Activated T-helper 17 cell treated with anti-CD3 and anti-CD28 coated beads, Interleukin-2, amount 50 U/mL, for 72 hours (primary cell): ENCODE measurements around the gene ARHGEF38. TPM values are rescaled to one million over a fixed set of nuclear protein-coding genes. Genes with fewer than 3 reads are reported as not detected.

Experiments
- ATAC-seq: fragments of 150-1000 bp; cut with Tn5 transposase; replicated peaks from 2 replicates; pipeline ENCODE4 v1.10.0; 2021; ENCODE audit warnings: mild to moderate bottlenecking, moderate library complexity
- H3K27ac Mint-ChIP-seq: one replicate; pipeline ENCODE4 v1.8.0; 2022; ENCODE audit warnings: mixed read lengths
- H3K27me3 Mint-ChIP-seq: one replicate; pipeline ENCODE4 v1.8.0; 2022; ENCODE audit warnings: mixed read lengths
- H3K36me3 Mint-ChIP-seq: one replicate; pipeline ENCODE4 v1.8.0; 2022; ENCODE audit warnings: low read depth, mild to moderate bottlenecking, mixed read lengths
- H3K4me1 Mint-ChIP-seq: one replicate; pipeline ENCODE4 v1.8.0; 2022; ENCODE audit warnings: mixed read lengths
- H3K4me3 Mint-ChIP-seq: one replicate; pipeline ENCODE4 v1.8.0; 2022; ENCODE audit warnings: mild to moderate bottlenecking, mixed read lengths
- H3K9me3 Mint-ChIP-seq: one replicate; pipeline ENCODE4 v1.8.0; 2022; ENCODE audit warnings: mixed read lengths
- total RNA-seq, 2 donors: library from RNA; stranded (reverse); gene quantifications; one replicate each; pipeline ENCODE4 v1.2.3, GENCODE V29; 2022

Gene ARHGEF38
- total RNA-seq, 2 donors from 2014 or later, result not detected

DNA sequence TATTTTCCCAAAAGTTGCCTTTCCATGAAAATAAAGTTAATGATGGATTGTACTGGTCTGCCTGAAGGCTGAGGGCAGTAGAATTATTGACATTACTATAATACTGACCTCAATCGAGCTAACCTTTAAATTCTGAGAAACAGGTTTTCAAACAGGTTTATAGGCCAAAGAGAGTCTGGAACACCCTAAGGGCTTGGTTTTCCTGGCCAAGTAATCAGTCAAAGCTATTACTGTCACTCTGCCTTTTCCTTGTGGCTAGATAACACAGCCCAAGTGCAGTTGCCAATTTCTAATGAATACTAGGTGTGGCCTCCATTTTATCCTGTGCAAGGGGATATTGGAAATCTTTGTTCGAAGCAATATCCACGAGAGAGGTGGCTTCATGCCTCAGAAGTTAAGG lies 80.8 kb downstream of the ARHGEF38 start:
- H3K4me3 Mint-ChIP-seq, result no peak overlapping the region
- peaks cover 5% of the 10 kb centered on the region for H3K4me1 Mint-ChIP-seq
- H3K9me3 Mint-ChIP-seq, result no peaks in the 10 kb centered on the region
- no peaks in the 10 kb centered on the region for H3K36me3 Mint-ChIP-seq
- peaks cover 19% of the 10 kb centered on the region for H3K27me3 Mint-ChIP-seq
- no peak for ATAC-seq
- no peak overlapping the region for H3K27ac Mint-ChIP-seq

DNA sequence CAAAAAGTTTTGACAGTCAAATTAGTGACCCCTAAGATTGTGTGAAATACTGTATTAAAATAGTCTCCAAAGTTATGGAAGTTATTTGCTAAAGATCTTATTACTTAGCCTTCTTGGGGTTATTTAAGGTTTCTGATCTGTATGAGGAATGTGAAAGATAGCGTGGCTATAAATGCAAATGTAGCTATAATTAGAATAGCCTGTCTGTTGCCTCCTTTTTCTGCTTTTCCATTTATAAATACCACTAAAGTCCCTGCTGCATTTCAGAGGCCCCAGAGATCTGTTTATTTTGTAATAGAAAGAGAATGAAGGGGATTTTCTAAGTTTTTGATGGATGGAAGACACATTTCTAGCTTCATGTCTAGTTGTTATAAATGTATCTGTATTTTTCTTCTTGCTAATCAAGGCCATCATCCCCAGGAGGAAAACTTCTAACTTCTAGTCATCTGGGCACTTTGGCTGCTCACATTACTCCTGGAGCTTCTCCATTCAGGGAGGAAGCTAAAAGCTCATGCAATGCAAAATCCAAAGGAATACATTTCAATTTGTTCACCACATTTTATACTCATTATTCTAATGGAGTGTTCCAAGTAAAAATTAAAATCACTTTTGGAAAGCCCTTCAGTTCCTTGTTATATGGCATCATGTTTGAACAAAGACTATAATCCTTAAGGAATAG lies 82.1 kb downstream of the ARHGEF38 start:
- ATAC-seq, result no peak
- Mint-ChIP-seq H3K27ac (no peak overlapping the region), H3K4me3 (no peak overlapping the region), H3K4me1 (peaks cover 5% of the 10 kb centered on the region), H3K9me3 (no peaks in the 10 kb centered on the region), H3K36me3 (no peaks in the 10 kb centered on the region), H3K27me3 (peaks cover 15% of the 10 kb centered on the region)

DNA sequence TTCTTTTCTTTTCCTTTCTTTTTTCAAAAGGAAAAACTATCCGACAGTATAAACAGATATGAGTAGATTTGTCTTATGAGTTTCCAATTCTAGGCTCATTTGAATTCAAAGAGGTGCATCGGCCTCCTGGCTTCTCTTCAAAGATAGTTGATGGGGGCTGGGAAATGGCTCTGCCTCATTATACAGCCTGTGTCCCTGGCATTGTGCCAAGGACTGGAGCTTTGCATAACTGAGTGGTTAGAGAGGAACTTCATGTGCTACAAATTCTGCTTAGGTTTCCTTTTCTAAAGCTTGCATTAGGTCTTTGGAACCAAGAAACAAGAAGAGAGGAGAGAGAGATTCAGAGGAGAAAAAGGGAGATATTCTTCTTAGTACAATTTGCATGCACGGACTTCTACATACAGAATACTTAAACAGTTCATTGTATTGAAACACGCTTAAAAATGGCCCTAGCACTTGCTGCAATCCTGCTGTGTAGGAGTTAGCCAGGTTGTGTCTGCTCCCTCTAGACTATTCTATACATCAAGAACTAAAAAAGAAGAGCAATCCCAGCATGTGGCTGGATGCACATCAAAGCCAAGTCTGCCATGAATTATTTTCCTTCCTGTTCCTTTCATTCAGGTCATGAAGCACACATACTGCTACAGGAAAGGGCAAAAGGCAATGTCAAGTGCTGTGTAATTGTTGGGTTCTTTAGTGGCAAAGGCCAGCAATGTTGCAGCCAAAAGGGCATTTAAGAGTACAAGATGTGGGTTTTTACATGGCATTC lies 85.2 kb downstream of the ARHGEF38 start:
- H3K4me3 Mint-ChIP-seq, result no peak overlapping the region
- H3K27ac Mint-ChIP-seq, result no peak overlapping the region
- peaks cover 14% of the 10 kb centered on the region for H3K27me3 Mint-ChIP-seq
- no peaks in the 10 kb centered on the region for H3K36me3 Mint-ChIP-seq
- H3K4me1 Mint-ChIP-seq, result peaks cover 5% of the 10 kb centered on the region
- no peak for ATAC-seq
- no peaks in the 10 kb centered on the region for H3K9me3 Mint-ChIP-seq

DNA sequence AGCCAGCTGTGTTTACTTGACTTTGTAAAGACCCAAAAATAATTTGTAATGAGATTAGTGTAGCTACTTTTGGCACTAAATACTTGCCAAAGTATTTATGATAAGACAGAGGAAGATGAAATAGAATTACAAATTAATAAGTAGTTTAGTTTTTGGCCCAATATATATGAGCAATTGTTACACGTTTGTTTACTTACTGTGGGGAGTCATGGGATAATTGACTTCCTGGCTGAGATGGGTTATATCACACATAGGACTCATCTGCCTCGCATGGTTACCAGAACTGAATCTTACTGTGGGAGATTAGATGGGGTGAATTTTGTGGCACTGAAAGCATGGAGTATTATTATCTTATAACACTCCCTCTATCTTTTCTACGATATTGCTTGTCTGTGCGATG lies 89.4 kb downstream of the ARHGEF38 start:
- H3K27me3 Mint-ChIP-seq, result peaks cover 21% of the 10 kb centered on the region
- no peaks in the 10 kb centered on the region for H3K9me3 Mint-ChIP-seq
- ATAC-seq, result no peak
- H3K27ac Mint-ChIP-seq, result no peak overlapping the region
- H3K36me3 Mint-ChIP-seq, result no peaks in the 10 kb centered on the region
- H3K4me3 Mint-ChIP-seq, result no peak overlapping the region
- H3K4me1 Mint-ChIP-seq, result peaks cover 5% of the 10 kb centered on the region

DNA sequence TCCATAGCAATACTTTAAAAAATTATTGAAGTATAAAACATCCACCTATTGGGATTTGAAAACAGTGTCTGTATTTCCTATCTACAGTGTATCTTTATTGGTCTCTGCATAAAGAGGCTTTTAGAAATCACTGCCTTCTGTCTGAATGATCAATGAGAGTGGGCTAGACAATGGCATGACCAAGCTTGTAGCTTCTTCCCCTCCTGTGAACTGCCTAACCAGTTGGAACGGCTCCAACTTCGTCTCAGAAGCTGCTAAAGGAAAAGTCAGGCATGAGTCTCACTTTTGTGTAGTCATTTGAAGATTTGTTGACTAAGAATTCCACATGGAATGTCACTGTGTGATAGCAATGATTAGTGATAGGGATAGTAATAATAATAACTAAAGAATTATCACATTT lies 91.8 kb downstream of the ARHGEF38 start:
- Mint-ChIP-seq H3K27ac (no peak overlapping the region), H3K4me1 (no peaks in the 10 kb centered on the region), H3K27me3 (peaks cover 29% of the 10 kb centered on the region), H3K4me3 (no peak overlapping the region), H3K36me3 (no peaks in the 10 kb centered on the region), H3K9me3 (no peaks in the 10 kb centered on the region)
- ATAC-seq, result no peak

DNA sequence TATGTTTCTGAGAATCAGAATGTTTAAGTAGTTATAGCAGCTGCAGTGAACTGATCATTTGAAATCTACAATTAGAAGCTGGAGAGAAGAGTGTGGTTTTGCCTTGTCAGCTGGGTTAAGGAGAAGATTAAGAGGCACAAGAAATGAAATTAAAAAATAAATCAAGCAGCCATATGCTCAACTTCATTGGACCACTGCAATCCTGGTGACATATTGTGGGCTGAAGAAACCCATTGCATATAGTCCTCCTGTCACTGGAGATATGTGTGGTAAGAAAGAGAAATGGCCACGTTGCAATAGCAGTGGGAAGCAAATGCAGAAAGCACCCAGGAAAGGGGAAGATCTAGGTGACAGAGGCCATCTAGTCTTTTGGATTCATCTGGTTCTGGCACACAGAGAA lies 93.0 kb downstream of the ARHGEF38 start:
- H3K4me3 Mint-ChIP-seq, result no peak overlapping the region
- H3K36me3 Mint-ChIP-seq, result no peaks in the 10 kb centered on the region
- peaks cover 37% of the 10 kb centered on the region for H3K27me3 Mint-ChIP-seq
- no peaks in the 10 kb centered on the region for H3K4me1 Mint-ChIP-seq
- H3K9me3 Mint-ChIP-seq, result no peaks in the 10 kb centered on the region
- no peak for ATAC-seq
- no peak overlapping the region for H3K27ac Mint-ChIP-seq

DNA sequence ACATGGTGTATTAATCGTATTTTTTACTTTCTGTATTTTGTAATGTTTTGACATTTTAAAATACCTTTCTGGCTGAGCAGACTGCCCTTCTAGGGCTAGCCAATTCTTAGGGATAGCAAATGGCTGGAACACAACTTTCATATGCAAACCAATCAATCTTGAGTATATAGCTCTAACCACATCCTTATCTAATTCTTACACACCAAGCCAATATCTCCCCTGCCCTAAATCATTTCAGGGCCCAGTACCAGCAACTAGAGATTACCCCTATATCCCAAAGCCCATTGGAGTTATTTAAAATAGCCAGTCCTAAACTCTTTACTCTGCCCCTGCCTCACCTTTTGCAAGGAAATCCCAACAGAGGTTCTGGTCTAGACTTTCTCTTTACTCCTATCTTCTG lies 97.8 kb downstream of the ARHGEF38 start:
- no peaks in the 10 kb centered on the region for H3K9me3 Mint-ChIP-seq
- H3K36me3 Mint-ChIP-seq, result no peaks in the 10 kb centered on the region
- H3K27ac Mint-ChIP-seq, result no peak overlapping the region
- H3K4me3 Mint-ChIP-seq, result no peak overlapping the region
- peaks cover 34% of the 10 kb centered on the region for H3K27me3 Mint-ChIP-seq
- no peak for ATAC-seq
- no peaks in the 10 kb centered on the region for H3K4me1 Mint-ChIP-seq

DNA sequence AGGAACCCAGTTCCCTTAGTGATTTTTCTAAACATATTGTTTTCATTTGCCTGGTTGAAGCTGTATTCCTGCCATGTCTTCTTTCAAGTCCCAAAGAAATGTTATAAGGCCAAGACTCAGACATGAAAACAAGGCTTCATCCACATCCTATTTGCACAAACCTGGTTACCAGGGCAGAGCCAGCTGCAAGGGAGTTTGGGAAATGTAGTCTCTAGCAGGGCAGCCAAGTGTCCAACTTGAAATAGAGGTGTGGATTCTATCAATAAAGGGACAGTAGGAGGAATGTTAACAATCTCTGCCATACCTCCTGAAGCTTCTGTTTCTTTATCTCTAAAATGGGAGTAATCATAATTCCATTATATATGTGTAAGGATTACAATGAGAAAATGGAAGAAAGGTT lies 99.5 kb downstream of the ARHGEF38 start:
- Mint-ChIP-seq H3K4me1 (no peaks in the 10 kb centered on the region), H3K27ac (no peak overlapping the region), H3K36me3 (no peaks in the 10 kb centered on the region), H3K4me3 (no peak overlapping the region), H3K27me3 (peaks cover 31% of the 10 kb centered on the region), H3K9me3 (no peaks in the 10 kb centered on the region)
- ATAC-seq, result no peak

DNA sequence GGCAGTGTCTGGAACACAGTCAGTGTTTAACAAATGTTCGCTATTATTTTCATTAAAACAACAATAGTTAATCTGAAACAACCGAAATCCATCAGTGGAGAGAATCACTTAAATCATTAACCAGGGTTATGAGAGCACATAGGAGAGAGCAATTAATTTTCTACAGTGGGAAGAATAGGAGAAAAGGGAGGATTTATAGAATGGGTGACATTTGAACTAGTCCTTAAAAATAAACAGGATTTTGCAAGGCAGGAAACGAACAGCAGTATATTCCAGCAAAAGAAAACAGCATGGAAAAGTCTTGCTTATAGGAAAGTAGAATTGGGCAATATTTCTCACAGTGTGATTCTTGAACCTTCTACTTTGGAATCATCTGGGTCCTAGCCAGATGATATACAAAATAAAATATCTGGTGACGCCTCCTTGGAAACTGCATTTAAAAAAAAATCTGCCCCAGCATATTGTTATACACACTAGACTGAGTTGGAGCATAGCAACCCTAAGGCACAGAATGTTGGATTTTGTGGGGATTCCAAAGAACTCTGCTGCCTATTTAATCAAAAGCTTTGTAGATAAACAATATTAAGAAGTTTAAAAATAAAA lies 100.0 kb downstream of the ARHGEF38 start:
- Mint-ChIP-seq H3K36me3 (no peaks in the 10 kb centered on the region), H3K9me3 (no peaks in the 10 kb centered on the region), H3K27ac (no peak overlapping the region), H3K4me1 (no peaks in the 10 kb centered on the region), H3K4me3 (no peak overlapping the region), H3K27me3 (peaks cover 32% of the 10 kb centered on the region)
- ATAC-seq, result no peak

DNA sequence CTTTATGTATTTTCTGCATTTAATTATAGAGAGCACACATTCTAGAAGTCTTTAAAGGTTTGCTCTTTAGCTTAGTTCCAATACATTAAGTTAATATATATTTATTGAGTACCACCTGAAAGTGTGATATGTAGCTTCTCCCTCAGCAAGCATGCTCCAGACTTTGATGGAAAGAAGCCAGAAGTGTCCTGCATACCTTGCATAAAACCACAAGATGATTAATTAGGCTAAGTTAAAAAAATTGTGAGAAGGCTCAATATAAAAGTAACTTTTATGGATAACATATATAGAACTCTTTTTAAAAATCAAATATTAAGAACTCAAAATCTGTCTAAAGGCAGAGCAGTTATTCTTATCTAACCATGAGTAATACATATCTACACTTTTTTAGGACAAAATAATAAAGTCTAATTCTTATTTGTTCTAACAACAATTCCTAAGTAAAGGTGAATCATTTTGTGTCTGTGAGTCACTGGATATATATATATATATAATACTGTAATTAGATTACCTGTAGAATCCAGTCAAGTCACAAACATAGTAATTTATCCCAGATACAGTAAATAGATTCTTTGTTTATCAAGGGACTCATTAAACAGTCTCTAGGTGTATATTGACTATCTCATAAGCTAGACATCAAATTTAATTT lies 104.8 kb downstream of the ARHGEF38 start:
- Mint-ChIP-seq H3K27ac (no peak overlapping the region), H3K4me3 (no peak overlapping the region), H3K9me3 (no peaks in the 10 kb centered on the region), H3K4me1 (no peaks in the 10 kb centered on the region), H3K27me3 (peaks cover 11% of the 10 kb centered on the region), H3K36me3 (no peaks in the 10 kb centered on the region)
- ATAC-seq, result no peak

DNA sequence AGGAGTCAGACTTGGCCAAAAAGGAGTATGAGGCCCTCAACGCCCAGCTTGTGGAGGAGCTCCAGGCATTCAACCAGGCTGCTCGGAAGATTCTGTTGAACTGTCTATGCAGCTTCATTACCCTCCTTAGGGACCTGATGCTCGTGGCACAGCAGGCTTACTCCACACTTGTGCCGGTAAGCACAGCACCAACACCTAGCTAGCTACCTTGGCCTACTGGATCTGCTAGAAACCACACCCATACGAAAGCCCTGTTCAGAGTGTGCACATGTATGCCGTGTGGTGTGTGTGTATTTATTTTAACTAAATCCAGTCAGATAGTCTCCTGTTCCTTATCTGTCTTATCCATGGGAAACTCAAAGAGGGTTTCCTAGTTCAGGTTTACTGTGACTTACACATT lies 106.8 kb downstream of the ARHGEF38 start:
- no peak overlapping the region for H3K27ac Mint-ChIP-seq
- peaks cover 7% of the 10 kb centered on the region for H3K27me3 Mint-ChIP-seq
- ATAC-seq, result no peak
- H3K9me3 Mint-ChIP-seq, result no peaks in the 10 kb centered on the region
- H3K4me3 Mint-ChIP-seq, result no peak overlapping the region
- H3K4me1 Mint-ChIP-seq, result no peaks in the 10 kb centered on the region
- H3K36me3 Mint-ChIP-seq, result no peaks in the 10 kb centered on the region

DNA sequence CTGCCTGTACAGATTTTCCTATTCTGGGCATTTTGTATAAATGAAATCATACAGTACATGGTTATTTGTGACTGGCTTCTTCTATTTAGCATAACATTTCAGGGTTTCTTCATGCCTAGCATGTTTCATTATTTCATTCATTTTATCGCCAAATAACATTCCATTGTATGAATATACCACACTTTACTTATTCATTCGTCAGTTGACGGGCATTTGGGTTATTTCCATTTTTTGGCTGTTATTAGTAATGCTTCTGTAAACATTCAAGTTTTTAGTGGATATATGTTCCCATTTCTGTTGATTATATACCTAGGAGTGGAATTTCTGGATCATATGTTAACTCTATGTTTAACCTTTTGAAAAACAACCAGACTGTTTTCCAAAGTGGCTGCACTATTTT lies 108.6 kb downstream of the ARHGEF38 start:
- H3K27ac Mint-ChIP-seq, result no peak overlapping the region
- no peaks in the 10 kb centered on the region for H3K4me1 Mint-ChIP-seq
- no peaks in the 10 kb centered on the region for H3K36me3 Mint-ChIP-seq
- H3K4me3 Mint-ChIP-seq, result no peak overlapping the region
- peaks cover 9% of the 10 kb centered on the region for H3K27me3 Mint-ChIP-seq
- H3K9me3 Mint-ChIP-seq, result no peaks in the 10 kb centered on the region
- ATAC-seq, result no peak

DNA sequence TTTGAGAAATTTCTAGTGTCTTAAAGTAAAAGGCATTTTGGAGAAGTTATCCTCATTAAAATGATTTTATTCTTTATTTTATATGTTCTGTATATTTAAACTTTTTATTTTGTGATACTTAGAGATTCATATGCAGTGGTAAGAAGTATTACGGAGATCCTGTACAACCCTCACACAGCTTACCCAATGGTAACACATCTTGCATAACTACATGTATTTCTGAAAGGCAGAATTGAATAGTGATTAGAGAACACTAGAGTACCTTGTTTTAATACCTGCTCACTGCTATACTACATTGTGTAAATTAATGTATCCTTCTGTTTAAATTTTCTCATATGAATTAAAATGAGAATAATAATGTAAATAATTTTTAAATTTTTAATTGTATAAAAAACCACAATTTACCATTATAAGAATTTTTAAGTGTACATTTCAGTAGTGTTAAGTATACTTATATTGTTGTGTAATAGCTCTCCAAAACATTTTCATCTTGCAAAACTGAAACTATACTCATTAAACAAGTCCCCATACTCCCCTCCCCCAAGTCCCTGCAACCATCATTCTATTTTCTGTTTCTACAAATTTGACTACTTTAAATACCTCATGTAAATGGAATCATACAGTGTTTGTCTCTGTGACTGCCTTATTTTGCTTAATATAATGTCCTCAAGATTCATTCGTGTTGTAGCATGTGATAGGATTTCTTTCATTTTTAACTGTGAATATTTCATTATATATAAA lies 110.7 kb downstream of the ARHGEF38 start:
- Mint-ChIP-seq H3K36me3 (no peaks in the 10 kb centered on the region), H3K27me3 (peaks cover 9% of the 10 kb centered on the region), H3K9me3 (no peaks in the 10 kb centered on the region), H3K4me3 (no peak overlapping the region), H3K4me1 (no peaks in the 10 kb centered on the region), H3K27ac (no peak overlapping the region)
- no peak for ATAC-seq

DNA sequence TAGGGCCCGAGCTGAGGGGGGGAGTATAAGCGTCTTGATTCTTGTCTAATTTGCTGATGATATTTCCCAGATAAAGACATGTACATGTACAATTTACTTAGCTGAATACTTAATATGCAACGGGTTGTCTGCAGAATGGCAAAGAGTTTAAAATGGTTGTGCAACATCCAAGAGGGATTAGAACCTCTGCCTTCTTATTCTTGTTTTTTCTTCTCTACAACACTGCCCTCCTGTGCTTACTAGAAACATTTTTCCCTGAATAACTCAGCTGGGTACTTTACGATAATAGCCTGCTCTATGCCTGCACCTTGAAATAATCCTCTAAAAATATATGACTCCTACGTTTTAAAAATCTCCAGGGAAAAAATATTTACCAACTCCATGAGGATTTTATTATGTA lies 114.3 kb downstream of the ARHGEF38 start:
- no peak for ATAC-seq
- Mint-ChIP-seq H3K36me3 (no peaks in the 10 kb centered on the region), H3K4me1 (no peaks in the 10 kb centered on the region), H3K27me3 (peaks cover 12% of the 10 kb centered on the region), H3K4me3 (no peak overlapping the region), H3K27ac (no peak overlapping the region), H3K9me3 (no peaks in the 10 kb centered on the region)
